DOHH2 (cell line): ENCODE measurements around the gene ALG3.

Experiments used
- H3F3A ChIP-seq: fragments of 200-600 bp; sonication (generic), shearing (Covaris generic); 2 replicates; pipeline ENCODE4 v1.6.0; 2016; ENCODE audit warnings: antibody characterized with exemption, mild to moderate bottlenecking; ENCODE audit not compliant: control insufficient read depth, insufficient read depth
- H3K27ac ChIP-seq: fragments of 200-600 bp; sonication (generic); 2 replicates; pipeline ENCODE4 v1.5.1; 2014; ENCODE audit warnings: low read depth, mild to moderate bottlenecking, low read length, moderate library complexity
- H3K27me3 ChIP-seq: fragments of 200-600 bp; sonication (generic); 2 replicates; pipeline ENCODE4 v1.6.1; 2014; ENCODE audit warnings: mild to moderate bottlenecking, low read length, mixed read lengths; ENCODE audit not compliant: control insufficient read depth
- H3K36me3 ChIP-seq: fragments of 200-600 bp; sonication (generic); 2 replicates; pipeline ENCODE4 v1.6.1; 2014; ENCODE audit warnings: mild to moderate bottlenecking, low read length, moderate library complexity, mixed read lengths; ENCODE audit not compliant: control insufficient read depth
- H3K4me1 ChIP-seq: fragments of 200-600 bp; sonication (generic); 2 replicates; pipeline ENCODE4 v1.6.1; 2014; ENCODE audit warnings: mild to moderate bottlenecking, low read length, mixed read lengths; ENCODE audit not compliant: control insufficient read depth
- H3K4me2 ChIP-seq: fragments of 200-600 bp; sonication (generic); 2 replicates; pipeline ENCODE4 v1.6.0; 2014; ENCODE audit warnings: mild to moderate bottlenecking, low read length, moderate library complexity
- H3K4me3 ChIP-seq: fragments of 200-600 bp; sonication (generic); 2 replicates; pipeline ENCODE4 v1.5.1; 2014; ENCODE audit warnings: mild to moderate bottlenecking, low read length, mixed read lengths
- H3K79me2 ChIP-seq: fragments of 200-600 bp; sonication (generic); 2 replicates; pipeline ENCODE4 v1.6.1; 2014; ENCODE audit warnings: mild to moderate bottlenecking, low read length, mixed read lengths; ENCODE audit not compliant: control insufficient read depth
- H3K9me2 ChIP-seq: fragments of 200-600 bp; sonication (generic); replicated peaks from 2 replicates; pipeline ENCODE4 v1.6.1; 2014; ENCODE audit warnings: mild to moderate bottlenecking, low read length, mixed read lengths; ENCODE audit not compliant: control insufficient read depth
- H3K9me3 ChIP-seq: fragments of 200-600 bp; sonication (generic); 2 replicates; pipeline ENCODE4 v1.6.1; 2014; ENCODE audit warnings: antibody characterized with exemption, low read length, mixed read lengths; ENCODE audit not compliant: control insufficient read depth, insufficient read depth
- H4K20me1 ChIP-seq: fragments of 200-600 bp; sonication (generic); 2 replicates; pipeline ENCODE4 v1.6.0; 2014; ENCODE audit warnings: low read depth, mild to moderate bottlenecking, antibody characterized with exemption, low read length, moderate library complexity; ENCODE audit not compliant: control insufficient read depth, insufficient read depth
- CTCF ChIP-seq: fragments of 200-600 bp; sonication (generic); IDR thresholded peaks from one replicate; pipeline ENCODE4 v1.5.1; 2014; ENCODE audit warnings: antibody characterized with exemption, mild to moderate bottlenecking, low read depth, low read length; ENCODE audit not compliant: poor library complexity, severe bottlenecking
- EZH2phosphoT487 ChIP-seq: fragments of 200-600 bp; sonication (generic); IDR thresholded peaks from 2 replicates; pipeline ENCODE4 v1.6.1; 2017; ENCODE audit warnings: borderline replicate concordance, mild to moderate bottlenecking, antibody characterized with exemption, low read length, moderate library complexity, mixed read lengths

The ALG3 gene

GRCh38 chr3:184233127-184233843 lies 15.5 kb downstream of the ALG3 start:
- H3F3A ChIP-seq: 0 out of 2 replicates have a peak, but pooled peaks cover 5% of the 10 kb centered on the region
- no peaks in the 10 kb centered on the region for H3K79me2 ChIP-seq
- no peaks in the 10 kb centered on the region for H3K36me3 ChIP-seq
- no peak overlapping the region for H3K27ac ChIP-seq
- H3K4me2 ChIP-seq: no peak overlapping the region
- H3K4me3 ChIP-seq: no peak overlapping the region
- no peak for TF ChIP-seq CTCF
- no peak for TF ChIP-seq EZH2phosphoT487
- peaks cover 31% of the 10 kb centered on the region for H3K4me1 ChIP-seq
- no peaks in the 10 kb centered on the region for H3K9me2 ChIP-seq
- H3K9me3 ChIP-seq: no peaks in the 10 kb centered on the region
- no peaks in the 10 kb centered on the region for H4K20me1 ChIP-seq
- H3K27me3 ChIP-seq: peaks cover 44% of the 10 kb centered on the region

GRCh38 chr3:184231671-184232070 lies 17.1 kb downstream of the ALG3 start:
- no peak overlapping the region for H3K4me2 ChIP-seq
- H3K36me3 ChIP-seq: no peaks in the 10 kb centered on the region
- TF ChIP-seq CTCF: no peak
- TF ChIP-seq EZH2phosphoT487: no peak
- 0 out of 2 replicates have a peak, but pooled peaks cover 3% of the 10 kb centered on the region for H3F3A ChIP-seq
- peaks cover 56% of the 10 kb centered on the region for H3K27me3 ChIP-seq
- H3K9me2 ChIP-seq: no peaks in the 10 kb centered on the region
- no peaks in the 10 kb centered on the region for H3K9me3 ChIP-seq
- no peaks in the 10 kb centered on the region for H3K79me2 ChIP-seq
- H4K20me1 ChIP-seq: 0 out of 2 replicates have a peak, but pooled peaks cover 6% of the 10 kb centered on the region
- H3K4me1 ChIP-seq: peaks cover 24% of the 10 kb centered on the region
- no peak overlapping the region for H3K27ac ChIP-seq
- H3K4me3 ChIP-seq: no peak overlapping the region

GRCh38 chr3:184230603-184231528 lies 17.9 kb downstream of the ALG3 start:
- peaks cover 59% of the 10 kb centered on the region for H3K27me3 ChIP-seq
- no peaks in the 10 kb centered on the region for H3K36me3 ChIP-seq
- H4K20me1 ChIP-seq: 0 out of 2 replicates have a peak, but pooled peaks cover 6% of the 10 kb centered on the region
- no peaks in the 10 kb centered on the region for H3K79me2 ChIP-seq
- H3K4me2 ChIP-seq: peak overlapping the region; percentile 74; the same call in 1 of the 2 replicates
- no peak overlapping the region for H3K4me3 ChIP-seq
- H3K9me2 ChIP-seq: no peaks in the 10 kb centered on the region
- H3F3A ChIP-seq: 0 out of 2 replicates have a peak, but pooled peaks cover 3% of the 10 kb centered on the region
- peaks cover 24% of the 10 kb centered on the region for H3K4me1 ChIP-seq
- H3K9me3 ChIP-seq: no peaks in the 10 kb centered on the region
- no peak overlapping the region for H3K27ac ChIP-seq
- no peak for TF ChIP-seq CTCF
- 0 out of 2 replicates have a peak, but pooled peaks have one; percentile 38 for TF ChIP-seq EZH2phosphoT487
